AG09319 (cell line): ENCODE data around the gene SEMA5B.

Source experiments
- DNase-seq: peaks from one replicate; pipeline ENCODE4 v3.0.0-alpha.2; 2010; ENCODE audit warnings: low read depth; ENCODE audit errors: extremely low read depth
- TF ChIP-seq, protein P1 (sequence below): IDR thresholded peaks from 2 replicates; pipeline ENCODE4 v1.5.1; 2011; ENCODE audit warnings: low read depth, mild to moderate bottlenecking, inconsistent platforms, low read length, moderate library complexity

SEMA5B gene

GRCh38 chr3:123013876-123014275 is 13.7 kb downstream of the SEMA5B start:
- no peak for DNase-seq
- TF ChIP-seq, protein P1, sequence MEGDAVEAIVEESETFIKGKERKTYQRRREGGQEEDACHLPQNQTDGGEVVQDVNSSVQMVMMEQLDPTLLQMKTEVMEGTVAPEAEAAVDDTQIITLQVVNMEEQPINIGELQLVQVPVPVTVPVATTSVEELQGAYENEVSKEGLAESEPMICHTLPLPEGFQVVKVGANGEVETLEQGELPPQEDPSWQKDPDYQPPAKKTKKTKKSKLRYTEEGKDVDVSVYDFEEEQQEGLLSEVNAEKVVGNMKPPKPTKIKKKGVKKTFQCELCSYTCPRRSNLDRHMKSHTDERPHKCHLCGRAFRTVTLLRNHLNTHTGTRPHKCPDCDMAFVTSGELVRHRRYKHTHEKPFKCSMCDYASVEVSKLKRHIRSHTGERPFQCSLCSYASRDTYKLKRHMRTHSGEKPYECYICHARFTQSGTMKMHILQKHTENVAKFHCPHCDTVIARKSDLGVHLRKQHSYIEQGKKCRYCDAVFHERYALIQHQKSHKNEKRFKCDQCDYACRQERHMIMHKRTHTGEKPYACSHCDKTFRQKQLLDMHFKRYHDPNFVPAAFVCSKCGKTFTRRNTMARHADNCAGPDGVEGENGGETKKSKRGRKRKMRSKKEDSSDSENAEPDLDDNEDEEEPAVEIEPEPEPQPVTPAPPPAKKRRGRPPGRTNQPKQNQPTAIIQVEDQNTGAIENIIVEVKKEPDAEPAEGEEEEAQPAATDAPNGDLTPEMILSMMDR = no peak

- TF ChIP-seq, protein P1 = no peak
- DNase-seq = no peak
Measured at GRCh38 chr3:123012652-123013051, 14.9 kb downstream of the SEMA5B start.

- DNase-seq = no peak
- TF ChIP-seq, protein P1 = no peak
Measured at GRCh38 chr3:123011447-123011846, 16.1 kb downstream of the SEMA5B start.

- DNase-seq = no peak
- TF ChIP-seq, protein P1 = no peak
Measured at GRCh38 chr3:123008840-123009239, 18.7 kb downstream of the SEMA5B start.

DNA sequence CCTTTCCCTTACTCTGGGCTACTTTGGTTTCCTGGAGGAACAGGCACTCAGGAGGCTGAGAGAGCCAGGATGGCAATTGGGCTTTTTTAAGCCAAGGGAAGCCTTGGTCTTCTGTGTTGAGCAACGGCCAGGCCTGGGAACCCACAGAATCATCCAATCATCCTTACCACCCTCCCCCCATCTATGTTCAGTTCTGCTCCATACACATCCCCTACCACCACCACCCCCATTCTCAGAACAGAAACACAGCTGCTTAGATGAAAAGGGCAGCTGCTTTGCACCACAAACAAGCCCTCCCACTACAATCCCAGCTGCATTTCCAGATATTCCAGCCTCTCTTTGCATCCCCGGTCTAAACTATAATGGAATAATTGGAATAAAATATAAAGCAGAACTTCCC is 21.0 kb downstream of the SEMA5B start:
- TF ChIP-seq, protein P1 = no peak
- no peak for DNase-seq

- DNase-seq = no peak
- TF ChIP-seq, protein P1 = no peak
Measured at GRCh38 chr3:123005291-123005690, 22.3 kb downstream of the SEMA5B start.

DNA sequence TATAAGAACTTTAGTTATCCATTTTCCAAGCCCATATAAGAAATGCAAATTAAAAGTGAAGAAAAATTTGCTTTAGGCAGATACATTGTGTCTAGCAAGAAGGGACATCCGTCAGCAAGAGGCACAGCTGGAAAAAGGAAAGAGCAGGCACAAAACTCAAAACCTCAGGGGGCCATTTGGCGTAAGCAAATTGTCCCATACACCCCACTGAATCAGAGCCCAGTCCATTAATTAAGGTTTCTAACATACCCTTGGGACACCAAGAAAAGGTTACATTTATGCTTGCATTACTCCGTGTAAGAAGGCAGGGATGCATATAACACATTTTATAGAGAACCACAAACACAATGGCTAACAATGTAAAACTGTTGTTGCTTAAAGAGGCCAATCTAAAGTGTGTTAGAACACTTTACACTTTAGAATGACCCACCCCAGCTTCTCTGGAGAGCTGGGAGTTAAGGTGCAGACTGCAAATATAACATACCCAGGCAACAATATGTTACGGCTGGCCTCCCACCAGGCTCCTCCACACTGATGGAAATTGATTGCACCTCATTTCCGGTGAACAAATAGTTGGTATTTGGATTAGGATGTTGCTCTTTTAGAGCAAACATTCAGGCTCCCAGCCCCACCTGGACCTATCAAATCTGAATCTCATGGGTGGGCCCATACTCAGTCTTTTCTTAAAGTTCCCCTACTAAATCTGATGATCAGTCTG is 23.2 kb downstream of the SEMA5B start:
- no peak for DNase-seq
- TF ChIP-seq, protein P1 = no peak
